ENCODE data around the gene PGM2.

Gene PGM2

DNA sequence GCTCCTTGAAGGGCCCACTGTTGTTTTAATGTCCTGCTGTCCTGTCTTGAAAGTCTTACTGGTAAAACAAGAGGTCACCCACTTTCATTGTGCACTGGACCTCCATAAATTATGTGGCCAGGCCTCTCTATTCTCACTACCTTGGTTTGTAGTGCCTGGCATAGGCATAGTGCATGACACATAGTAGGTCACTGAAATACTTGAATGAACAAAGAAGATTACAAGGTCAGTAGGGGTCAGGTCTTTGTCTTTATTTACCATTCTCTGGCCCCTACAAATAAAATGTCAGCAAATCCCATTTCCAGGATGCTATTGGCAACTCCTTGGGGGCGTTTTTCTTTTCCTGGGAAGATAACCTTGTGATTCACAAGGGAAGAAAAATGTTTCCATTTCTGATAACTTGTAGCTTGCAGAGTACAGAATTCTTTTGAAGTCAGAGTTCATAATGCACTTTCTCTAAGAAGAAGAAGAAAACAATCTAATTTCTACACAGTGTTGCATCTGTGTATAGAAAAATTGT, 1.4 kb downstream of the PGM2 start:
- Mint-ChIP-seq H3K27me3 (ENCODE audit: low read depth) (peaks cover 11% of the 10 kb centered on the region), H3K36me3 (ENCODE audit: low read depth) (peaks cover 23% of the 10 kb centered on the region), H3K9me3 (no peaks in the 10 kb centered on the region), H3K27ac (peak overlapping the region; percentile 67), H3K4me3 (peak overlapping the region; percentile 98), H3K4me1 (ENCODE audit: low read depth) (peaks cover 28% of the 10 kb centered on the region)

DNA sequence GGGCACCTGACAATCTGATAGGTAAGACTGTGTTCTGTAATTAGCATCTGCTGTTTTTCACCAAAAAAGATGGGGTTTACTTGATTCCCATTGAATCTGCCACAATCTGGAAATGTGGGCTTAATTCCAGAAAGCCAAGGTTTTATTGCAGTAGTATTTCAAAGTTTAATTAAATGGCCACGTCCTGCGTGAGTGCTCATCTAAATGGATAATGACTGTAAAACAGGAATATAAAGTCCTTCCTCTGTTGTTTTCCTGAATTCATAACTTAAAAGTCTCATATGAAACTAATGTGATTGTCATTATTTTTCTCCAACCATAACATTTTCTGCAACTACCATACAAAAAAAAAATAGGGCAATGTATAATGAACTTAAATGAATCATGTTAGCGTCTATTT, 2.4 kb downstream of the PGM2 start:
- Mint-ChIP-seq H3K36me3 (ENCODE audit: low read depth) (peaks cover 29% of the 10 kb centered on the region), H3K4me3 (peak overlapping the region; percentile 29), H3K27ac (no peak overlapping the region), H3K4me1 (ENCODE audit: low read depth) (peaks cover 28% of the 10 kb centered on the region), H3K9me3 (no peaks in the 10 kb centered on the region), H3K27me3 (ENCODE audit: low read depth) (peaks cover 11% of the 10 kb centered on the region)

- no peak overlapping the region for H3K27ac Mint-ChIP-seq
- H3K4me1 Mint-ChIP-seq (ENCODE audit: low read depth) = peaks cover 27% of the 10 kb centered on the region
- H3K9me3 Mint-ChIP-seq = no peaks in the 10 kb centered on the region
- H3K27me3 Mint-ChIP-seq (ENCODE audit: low read depth) = peaks cover 4% of the 10 kb centered on the region
- no peak overlapping the region for H3K4me3 Mint-ChIP-seq
- peaks cover 34% of the 10 kb centered on the region for H3K36me3 Mint-ChIP-seq (ENCODE audit: low read depth)
Measured at GRCh38 chr4:37830640-37831039, 4.2 kb downstream of the PGM2 start.

GRCh38 chr4:37835031-37835430, 8.5 kb downstream of the PGM2 start:
- no peaks in the 10 kb centered on the region for H3K27me3 Mint-ChIP-seq (ENCODE audit: low read depth)
- peaks cover 25% of the 10 kb centered on the region for H3K4me1 Mint-ChIP-seq (ENCODE audit: low read depth)
- H3K36me3 Mint-ChIP-seq (ENCODE audit: low read depth) = peaks cover 45% of the 10 kb centered on the region
- H3K9me3 Mint-ChIP-seq = no peaks in the 10 kb centered on the region
- H3K4me3 Mint-ChIP-seq = no peak overlapping the region
- no peak overlapping the region for H3K27ac Mint-ChIP-seq

DNA sequence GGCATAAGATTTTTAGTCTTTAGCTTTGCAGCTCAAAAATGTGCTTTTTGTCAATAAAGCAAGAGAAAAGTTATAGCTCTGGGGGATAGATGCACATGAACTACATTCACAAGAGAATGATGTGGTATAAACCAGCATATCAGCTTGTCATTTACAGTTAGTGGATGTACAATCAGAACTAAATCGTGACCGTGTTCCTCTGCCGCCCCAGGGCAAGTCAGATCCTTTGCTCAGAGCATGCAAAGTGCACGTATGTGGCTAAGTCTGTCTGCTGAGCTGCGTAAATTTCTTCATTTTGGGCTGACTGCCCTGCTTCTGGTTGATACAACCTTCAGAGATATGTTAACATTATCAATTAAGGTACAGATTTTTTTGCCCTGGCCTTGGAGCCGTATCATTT, 9.3 kb downstream of the PGM2 start:
- H3K4me3 Mint-ChIP-seq = no peak overlapping the region
- H3K27me3 Mint-ChIP-seq (ENCODE audit: low read depth) = no peaks in the 10 kb centered on the region
- H3K9me3 Mint-ChIP-seq = no peaks in the 10 kb centered on the region
- H3K36me3 Mint-ChIP-seq (ENCODE audit: low read depth) = peaks cover 39% of the 10 kb centered on the region
- H3K27ac Mint-ChIP-seq = no peak overlapping the region
- H3K4me1 Mint-ChIP-seq (ENCODE audit: low read depth) = peaks cover 25% of the 10 kb centered on the region

DNA sequence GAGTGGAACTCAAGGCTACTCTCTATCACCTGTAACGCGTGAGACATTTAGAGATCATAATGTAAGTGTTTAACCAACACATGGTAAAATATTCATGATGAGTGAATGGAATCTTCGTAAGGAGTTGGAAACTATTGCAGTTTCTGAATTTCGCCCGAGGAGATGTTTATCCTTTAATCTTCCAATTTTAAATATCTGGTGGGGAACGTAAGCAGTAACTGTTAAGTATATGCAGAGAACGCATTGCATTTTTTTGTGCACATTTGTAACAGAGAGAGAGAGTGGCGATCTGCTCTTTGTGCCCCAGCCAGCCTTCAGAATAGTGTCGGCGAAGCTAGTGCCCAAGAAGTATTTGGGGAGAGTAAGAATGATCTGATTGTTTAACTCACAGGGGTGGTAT, 9.8 kb downstream of the PGM2 start:
- Mint-ChIP-seq H3K4me1 (ENCODE audit: low read depth) (peaks cover 25% of the 10 kb centered on the region), H3K4me3 (no peak overlapping the region), H3K27ac (no peak overlapping the region), H3K36me3 (ENCODE audit: low read depth) (peaks cover 37% of the 10 kb centered on the region), H3K9me3 (no peaks in the 10 kb centered on the region), H3K27me3 (ENCODE audit: low read depth) (no peaks in the 10 kb centered on the region)

- peak overlapping the region; percentile 16 for H3K27ac Mint-ChIP-seq
- peaks cover 24% of the 10 kb centered on the region for H3K4me1 Mint-ChIP-seq (ENCODE audit: low read depth)
- peaks cover 38% of the 10 kb centered on the region for H3K36me3 Mint-ChIP-seq (ENCODE audit: low read depth)
- H3K27me3 Mint-ChIP-seq (ENCODE audit: low read depth) = no peaks in the 10 kb centered on the region
- no peak overlapping the region for H3K4me3 Mint-ChIP-seq
- H3K9me3 Mint-ChIP-seq = no peaks in the 10 kb centered on the region
Measured at GRCh38 chr4:37836838-37837440, 10.5 kb downstream of the PGM2 start.

DNA sequence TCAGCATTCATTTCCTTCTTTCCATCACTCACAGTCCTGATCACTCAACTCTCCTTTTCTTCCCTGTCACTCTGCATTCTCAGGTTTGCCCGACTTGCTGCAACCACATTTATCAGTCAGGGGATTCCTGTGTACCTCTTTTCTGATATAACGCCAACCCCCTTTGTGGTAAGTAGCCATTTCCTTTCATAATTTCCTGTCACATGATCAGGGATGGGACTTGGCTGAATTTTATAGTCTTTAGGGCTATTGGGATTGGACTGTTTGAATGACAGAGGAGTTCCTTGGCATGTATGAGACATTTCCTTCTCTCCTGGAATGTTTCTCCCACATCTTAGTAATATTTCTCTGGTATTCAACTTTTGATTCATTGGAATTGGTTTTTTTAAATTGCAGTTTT, 11.0 kb downstream of the PGM2 start:
- Mint-ChIP-seq H3K4me3 (no peak overlapping the region), H3K27ac (peak overlapping the region; percentile 16), H3K4me1 (ENCODE audit: low read depth) (peaks cover 23% of the 10 kb centered on the region), H3K36me3 (ENCODE audit: low read depth) (peaks cover 36% of the 10 kb centered on the region), H3K27me3 (ENCODE audit: low read depth) (no peaks in the 10 kb centered on the region), H3K9me3 (no peaks in the 10 kb centered on the region)

DNA sequence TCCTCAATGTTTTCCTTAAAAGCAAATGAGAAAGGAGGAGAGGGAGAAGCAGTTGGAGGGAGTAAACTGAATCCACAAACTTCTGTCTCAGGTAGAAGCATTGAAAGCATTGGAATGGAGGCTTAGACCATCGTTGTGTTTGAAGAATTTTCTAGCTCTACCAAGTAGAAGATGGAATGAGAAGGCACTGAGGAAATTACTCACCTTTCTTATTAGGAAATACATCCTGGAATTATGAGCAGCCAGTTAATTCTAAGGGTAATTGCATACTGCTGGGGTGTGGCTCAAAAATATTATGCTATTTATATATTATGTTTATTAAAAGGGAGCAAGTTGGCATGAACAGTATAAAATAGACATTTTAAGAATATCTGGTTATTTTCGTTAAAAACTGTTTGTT, 12.9 kb downstream of the PGM2 start:
- H3K27ac Mint-ChIP-seq = no peak overlapping the region
- peaks cover 23% of the 10 kb centered on the region for H3K4me1 Mint-ChIP-seq (ENCODE audit: low read depth)

DNA sequence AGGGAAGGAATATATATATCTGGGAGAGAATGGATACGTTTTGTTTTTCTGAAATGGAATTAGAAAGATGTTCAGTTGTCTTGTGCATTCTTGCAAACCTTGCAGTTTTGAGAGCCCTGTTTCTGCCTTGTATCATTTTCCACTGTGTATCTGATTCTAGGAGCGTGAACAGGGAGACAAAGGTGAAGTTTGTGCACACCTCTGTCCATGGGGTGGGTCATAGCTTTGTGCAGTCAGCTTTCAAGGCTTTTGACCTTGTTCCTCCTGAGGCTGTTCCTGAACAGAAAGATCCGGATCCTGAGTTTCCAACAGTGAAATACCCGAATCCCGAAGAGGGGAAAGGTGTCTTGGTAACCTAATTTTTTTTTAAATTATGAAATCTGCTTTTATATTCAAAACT, 17.7 kb downstream of the PGM2 start:
- Mint-ChIP-seq H3K4me3 (no peak overlapping the region), H3K36me3 (ENCODE audit: low read depth) (peaks cover 34% of the 10 kb centered on the region), H3K27me3 (ENCODE audit: low read depth) (no peaks in the 10 kb centered on the region), H3K9me3 (no peaks in the 10 kb centered on the region), H3K27ac (no peak overlapping the region), H3K4me1 (ENCODE audit: low read depth) (peaks cover 2% of the 10 kb centered on the region)

More for the DNA sequence above, 12.9 kb downstream of the PGM2 start:
- Mint-ChIP-seq H3K36me3 (ENCODE audit: low read depth) (peaks cover 32% of the 10 kb centered on the region), H3K4me3 (no peak overlapping the region), H3K27me3 (ENCODE audit: low read depth) (no peaks in the 10 kb centered on the region), H3K9me3 (no peaks in the 10 kb centered on the region)

- H3K27me3 Mint-ChIP-seq (ENCODE audit: low read depth) = no peaks in the 10 kb centered on the region
- H3K4me3 Mint-ChIP-seq = no peak overlapping the region
- no peaks in the 10 kb centered on the region for H3K9me3 Mint-ChIP-seq
- peaks cover 34% of the 10 kb centered on the region for H3K36me3 Mint-ChIP-seq (ENCODE audit: low read depth)
- H3K27ac Mint-ChIP-seq = no peak overlapping the region
- peaks cover 2% of the 10 kb centered on the region for H3K4me1 Mint-ChIP-seq (ENCODE audit: low read depth)
Measured at GRCh38 chr4:37845201-37845600, 18.7 kb downstream of the PGM2 start.

GRCh38 chr4:37847311-37847884, 20.9 kb downstream of the PGM2 start:
- no peak overlapping the region for H3K27ac Mint-ChIP-seq
- no peak overlapping the region for H3K4me3 Mint-ChIP-seq
- H3K36me3 Mint-ChIP-seq (ENCODE audit: low read depth) = peaks cover 31% of the 10 kb centered on the region
- H3K4me1 Mint-ChIP-seq (ENCODE audit: low read depth) = no peaks in the 10 kb centered on the region
- no peaks in the 10 kb centered on the region for H3K27me3 Mint-ChIP-seq (ENCODE audit: low read depth)
- no peaks in the 10 kb centered on the region for H3K9me3 Mint-ChIP-seq

DNA sequence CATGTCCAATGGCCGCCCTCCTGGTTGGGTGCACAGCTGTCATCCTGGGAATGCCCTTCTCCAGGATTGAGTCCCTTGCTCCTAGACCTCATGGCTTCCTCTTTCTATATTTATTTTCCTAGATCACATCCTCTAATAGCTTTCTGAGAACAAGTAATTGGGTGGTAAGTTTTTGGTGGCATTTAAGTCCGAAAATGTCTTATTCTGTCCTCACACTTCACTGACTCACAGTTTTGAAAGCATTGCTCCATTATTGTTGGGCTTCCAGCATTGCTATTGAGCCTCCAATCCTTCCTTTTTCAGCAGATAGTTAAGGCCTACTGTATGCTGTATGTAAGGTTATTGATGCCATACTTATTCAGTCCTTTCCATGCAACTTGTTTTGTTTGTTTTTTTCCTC, 25.9 kb downstream of the PGM2 start:
- no peak overlapping the region for H3K27ac Mint-ChIP-seq
- H3K4me1 Mint-ChIP-seq (ENCODE audit: low read depth) = no peaks in the 10 kb centered on the region
- no peaks in the 10 kb centered on the region for H3K27me3 Mint-ChIP-seq (ENCODE audit: low read depth)
- no peak overlapping the region for H3K4me3 Mint-ChIP-seq
- no peaks in the 10 kb centered on the region for H3K9me3 Mint-ChIP-seq
- peaks cover 29% of the 10 kb centered on the region for H3K36me3 Mint-ChIP-seq (ENCODE audit: low read depth)

GRCh38 chr4:37858112-37858511, 31.6 kb downstream of the PGM2 start:
- H3K4me1 Mint-ChIP-seq (ENCODE audit: low read depth) = no peaks in the 10 kb centered on the region
- H3K36me3 Mint-ChIP-seq (ENCODE audit: low read depth) = peaks cover 21% of the 10 kb centered on the region
- H3K27me3 Mint-ChIP-seq (ENCODE audit: low read depth) = no peaks in the 10 kb centered on the region
- no peak overlapping the region for H3K27ac Mint-ChIP-seq
- H3K4me3 Mint-ChIP-seq = no peak overlapping the region
- no peaks in the 10 kb centered on the region for H3K9me3 Mint-ChIP-seq

GRCh38 chr4:37858872-37859271, 32.4 kb downstream of the PGM2 start:
- no peak overlapping the region for H3K4me3 Mint-ChIP-seq
- H3K36me3 Mint-ChIP-seq (ENCODE audit: low read depth) = peaks cover 20% of the 10 kb centered on the region
- H3K27ac Mint-ChIP-seq = no peak overlapping the region
- no peaks in the 10 kb centered on the region for H3K9me3 Mint-ChIP-seq
- H3K4me1 Mint-ChIP-seq (ENCODE audit: low read depth) = no peaks in the 10 kb centered on the region
- no peaks in the 10 kb centered on the region for H3K27me3 Mint-ChIP-seq (ENCODE audit: low read depth)

All from T-helper 1 cell treated with Interleukin-12 subunit alpha and Interleukin-12 subunit beta and Interleukin-4 antibody, amounts not matched to agents 30 μg/mL and 1 μg/mL, for 36 hours (primary cell).